ENCODE data around the gene LNPK.
"Not testable (repeated sequence)": the region's sequence is repeated elsewhere in the genome, so short reads cannot be mapped to it uniquely, and the experiment has no call there.

The LNPK gene

GRCh38 chr2:175904035-175904434 lies 98.0 kb downstream of the LNPK start:
- TF ChIP-seq CTCF (IDR thresholded peaks at IDR 0.05; ENCODE audit: borderline replicate concordance, insufficient read depth, low read depth, low read length), result no peak
- no peak overlapping the region for H3K4me3 ChIP-seq (ENCODE audit: low read depth, low read length)

GRCh38 chr2:175903384-175903936 lies 98.6 kb downstream of the LNPK start:
- TF ChIP-seq CTCF (IDR thresholded peaks at IDR 0.05; ENCODE audit: borderline replicate concordance, insufficient read depth, low read depth, low read length), result no peak
- H3K4me3 ChIP-seq (ENCODE audit: low read depth, low read length), result no peak overlapping the region

GRCh38 chr2:175895957-175896356 lies 106.1 kb downstream of the LNPK start:
- H3K4me3 ChIP-seq (ENCODE audit: low read depth, low read length), result not testable (repeated sequence)

- no peak overlapping the region for H3K4me3 ChIP-seq (ENCODE audit: low read depth, low read length)
- no peak for TF ChIP-seq CTCF (IDR thresholded peaks at IDR 0.05; ENCODE audit: borderline replicate concordance, insufficient read depth, low read depth, low read length)
Measured at GRCh38 chr2:175892046-175892445, 110.0 kb downstream of the LNPK start.

GRCh38 chr2:175890636-175891242 lies 111.3 kb downstream of the LNPK start:
- H3K4me3 ChIP-seq (ENCODE audit: low read depth, low read length), result no peak overlapping the region
- TF ChIP-seq CTCF (IDR thresholded peaks at IDR 0.05; ENCODE audit: borderline replicate concordance, insufficient read depth, low read depth, low read length), result no peak

GRCh38 chr2:175889701-175890302 lies 112.3 kb downstream of the LNPK start:
- no peak overlapping the region for H3K4me3 ChIP-seq (ENCODE audit: low read depth, low read length)
- no peak for TF ChIP-seq CTCF (IDR thresholded peaks at IDR 0.05; ENCODE audit: borderline replicate concordance, insufficient read depth, low read depth, low read length)

GRCh38 chr2:175887776-175888175 lies 114.3 kb downstream of the LNPK start:
- no peak overlapping the region for H3K4me3 ChIP-seq (ENCODE audit: low read depth, low read length)
- TF ChIP-seq CTCF (IDR thresholded peaks at IDR 0.05; ENCODE audit: borderline replicate concordance, insufficient read depth, low read depth, low read length), result no peak

Measured in GM12875 (cell line).